Measurements from ENCODE around the gene FBLN5.

Gene FBLN5

GRCh38 chr14:91839749-91840148 lies 107.7 kb downstream of the FBLN5 start:
- H3K4me3 ChIP-seq (ENCODE audit: low read depth, low read length), result no peak overlapping the region
- no peak for TF ChIP-seq CTCF (IDR thresholded peaks at IDR 0.05; ENCODE audit: control insufficient read depth, extremely low read depth, insufficient read depth)

GRCh38 chr14:91837076-91837475 lies 110.4 kb downstream of the FBLN5 start:
- DNase-seq (ENCODE audit: low read depth), result no peak
- peak overlapping the region; percentile 83 for H3K4me3 ChIP-seq (ENCODE audit: low read depth, low read length)
- TF ChIP-seq CTCF (IDR thresholded peaks at IDR 0.05; ENCODE audit: control insufficient read depth, extremely low read depth, insufficient read depth), result no peak

More at GRCh38 chr14:91839749-91840148, 107.7 kb downstream of the FBLN5 start:
- no peak for DNase-seq (ENCODE audit: low read depth)

GRCh38 chr14:91835920-91836843 lies 111.3 kb downstream of the FBLN5 start:
- H3K4me3 ChIP-seq (ENCODE audit: low read depth, low read length), result peak overlapping the region; percentile 83
- peak; percentile 75 for DNase-seq (ENCODE audit: low read depth)
- peak; percentile 44 for TF ChIP-seq CTCF (IDR thresholded peaks at IDR 0.05; ENCODE audit: control insufficient read depth, extremely low read depth, insufficient read depth)

GRCh38 chr14:91835197-91835919 lies 112.1 kb downstream of the FBLN5 start:
- no peak for TF ChIP-seq CTCF (IDR thresholded peaks at IDR 0.05; ENCODE audit: control insufficient read depth, extremely low read depth, insufficient read depth)
- peak overlapping the region; percentile 83 for H3K4me3 ChIP-seq (ENCODE audit: low read depth, low read length)
- DNase-seq (ENCODE audit: low read depth), result no peak

- DNase-seq (ENCODE audit: low read depth), result no peak
- no peak for TF ChIP-seq CTCF (IDR thresholded peaks at IDR 0.05; ENCODE audit: control insufficient read depth, extremely low read depth, insufficient read depth)
- H3K4me3 ChIP-seq (ENCODE audit: low read depth, low read length), result peak overlapping the region; percentile 83
These were observed 112.9 kb downstream of the FBLN5 start for GRCh38 chr14:91834571-91834970.

- H3K4me3 ChIP-seq (ENCODE audit: low read depth, low read length), result peak overlapping the region; percentile 45
- no peak for TF ChIP-seq CTCF (IDR thresholded peaks at IDR 0.05; ENCODE audit: control insufficient read depth, extremely low read depth, insufficient read depth)
- no peak for DNase-seq (ENCODE audit: low read depth)
These were observed 116.2 kb downstream of the FBLN5 start for GRCh38 chr14:91831337-91831736.

Measured in LNCaP clone FGC (cell line).